MM.1S (cell line): ENCODE data around the gene TMEM132D.

ENCODE experiments used
- DNase-seq: peaks from one replicate; pipeline ENCODE4 v3.0.0-alpha.2; 2015
- H2AFZ ChIP-seq: fragments of 300-600 bp; sonication (generic); 2 replicates; pipeline ENCODE4 v1.6.0; 2016; ENCODE audit warnings: antibody characterized with exemption, low read length
- H3F3A ChIP-seq: fragments of 300-600 bp; sonication (generic); 2 replicates; pipeline ENCODE4 v1.6.1; 2016; ENCODE audit warnings: mild to moderate bottlenecking, antibody characterized with exemption, low read length, moderate library complexity, mixed read lengths; ENCODE audit not compliant: insufficient read depth
- H3K27ac ChIP-seq: fragments of 300-600 bp; sonication (generic); 2 replicates; pipeline ENCODE4 v1.5.1; 2016; ENCODE audit warnings: mild to moderate bottlenecking, low read length
- H3K27me3 ChIP-seq: fragments of 300-600 bp; sonication (generic); replicated peaks from 2 replicates; pipeline ENCODE4 v1.6.0; 2016; ENCODE audit warnings: low read length; ENCODE audit not compliant: insufficient read depth
- H3K36me3 ChIP-seq: fragments of 300-600 bp; sonication (generic); replicated peaks from 2 replicates; pipeline ENCODE4 v1.6.1; 2016; ENCODE audit warnings: mild to moderate bottlenecking, low read length, mixed read lengths; ENCODE audit not compliant: insufficient read depth
- H3K4me1 ChIP-seq: fragments of 300-600 bp; sonication (generic); 2 replicates; pipeline ENCODE4 v1.6.1; 2016; ENCODE audit warnings: low read length, mixed read lengths
- H3K4me2 ChIP-seq: fragments of 300-600 bp; sonication (generic); 2 replicates; pipeline ENCODE4 v1.6.0; 2016; ENCODE audit warnings: low read depth, low read length
- H3K4me3 ChIP-seq: fragments of 300-600 bp; sonication (generic); 2 replicates; pipeline ENCODE4 v1.5.1; 2016; ENCODE audit warnings: low read length, mixed read lengths
- H3K79me2 ChIP-seq: fragments of 300-600 bp; sonication (generic); 2 replicates; pipeline ENCODE4 v1.6.1; 2016; ENCODE audit warnings: mixed run types, low read length, mixed read lengths
- H3K9ac ChIP-seq: fragments of 300-600 bp; sonication (generic); 2 replicates; pipeline ENCODE4 v1.6.1; 2016; ENCODE audit warnings: low read length, mixed read lengths
- H3K9me2 ChIP-seq: fragments of 300-600 bp; sonication (generic); replicated peaks from 2 replicates; pipeline ENCODE4 v1.6.1; 2016; ENCODE audit warnings: mild to moderate bottlenecking, low read length, mixed read lengths; ENCODE audit not compliant: insufficient read depth
- H3K9me3 ChIP-seq: fragments of 300-600 bp; sonication (generic); replicated peaks from 2 replicates; pipeline ENCODE4 v1.6.1; 2016; ENCODE audit warnings: mild to moderate bottlenecking, low read length, mixed read lengths; ENCODE audit not compliant: insufficient read depth
- H4K20me1 ChIP-seq: fragments of 300-600 bp; sonication (generic); 2 replicates; pipeline ENCODE4 v1.6.1; 2016; ENCODE audit warnings: mild to moderate bottlenecking, low read length, moderate library complexity, mixed read lengths; ENCODE audit not compliant: insufficient read depth
- EZH2 ChIP-seq: fragments of 300-600 bp; sonication (generic); optimal IDR thresholded peaks from 2 replicates; pipeline ENCODE3; 2017; ENCODE audit warnings: low read depth, mild to moderate bottlenecking, antibody characterized with exemption, low read length, mixed read lengths
- EZH2phosphoT487 ChIP-seq: fragments of 300-600 bp; sonication (generic); IDR thresholded peaks from 2 replicates; pipeline ENCODE4 v1.6.1; 2018; ENCODE audit warnings: antibody characterized with exemption, low read length
- TF ChIP-seq, protein P1 (sequence below): fragments of 300-600 bp; sonication (generic); IDR thresholded peaks from 2 replicates; pipeline ENCODE4 v1.5.1; 2016; ENCODE audit warnings: antibody characterized with exemption, low read length, mixed read lengths

TMEM132D gene

DNA sequence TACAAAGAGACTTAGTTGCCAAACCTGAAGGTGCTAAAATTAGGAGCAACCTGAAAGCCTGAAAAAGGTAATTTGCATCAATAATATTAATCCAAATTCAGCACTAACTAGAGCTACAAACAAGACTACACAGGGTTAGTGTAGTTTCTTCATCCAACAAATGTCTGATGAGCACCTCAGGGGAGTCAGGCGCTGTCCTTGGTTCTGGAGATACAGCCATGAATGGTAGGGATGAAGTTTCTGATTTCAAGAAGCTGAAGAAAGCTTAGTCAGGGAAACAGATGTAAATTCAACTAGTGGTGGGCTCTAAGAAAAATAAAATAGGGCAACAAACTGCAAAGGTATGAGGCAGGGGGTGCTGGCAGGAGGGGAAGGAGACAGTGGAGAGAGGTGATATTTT, 784.3 kb downstream of the TMEM132D start:
- no peak for DNase-seq
- Histone ChIP-seq H3K9me3 (no peaks in the 10 kb centered on the region), H3K4me1 (no peaks in the 10 kb centered on the region), H3K4me2 (no peak overlapping the region), H3K9me2 (no peaks in the 10 kb centered on the region), H3K27me3 (no peaks in the 10 kb centered on the region), H3F3A (no peaks in the 10 kb centered on the region), H3K4me3 (no peak overlapping the region), H2AFZ (no peak overlapping the region), H4K20me1 (no peaks in the 10 kb centered on the region), H3K79me2 (no peaks in the 10 kb centered on the region), H3K9ac (no peak overlapping the region), H3K36me3 (no peaks in the 10 kb centered on the region), H3K27ac (no peak overlapping the region)
- TF ChIP-seq, protein P1, sequence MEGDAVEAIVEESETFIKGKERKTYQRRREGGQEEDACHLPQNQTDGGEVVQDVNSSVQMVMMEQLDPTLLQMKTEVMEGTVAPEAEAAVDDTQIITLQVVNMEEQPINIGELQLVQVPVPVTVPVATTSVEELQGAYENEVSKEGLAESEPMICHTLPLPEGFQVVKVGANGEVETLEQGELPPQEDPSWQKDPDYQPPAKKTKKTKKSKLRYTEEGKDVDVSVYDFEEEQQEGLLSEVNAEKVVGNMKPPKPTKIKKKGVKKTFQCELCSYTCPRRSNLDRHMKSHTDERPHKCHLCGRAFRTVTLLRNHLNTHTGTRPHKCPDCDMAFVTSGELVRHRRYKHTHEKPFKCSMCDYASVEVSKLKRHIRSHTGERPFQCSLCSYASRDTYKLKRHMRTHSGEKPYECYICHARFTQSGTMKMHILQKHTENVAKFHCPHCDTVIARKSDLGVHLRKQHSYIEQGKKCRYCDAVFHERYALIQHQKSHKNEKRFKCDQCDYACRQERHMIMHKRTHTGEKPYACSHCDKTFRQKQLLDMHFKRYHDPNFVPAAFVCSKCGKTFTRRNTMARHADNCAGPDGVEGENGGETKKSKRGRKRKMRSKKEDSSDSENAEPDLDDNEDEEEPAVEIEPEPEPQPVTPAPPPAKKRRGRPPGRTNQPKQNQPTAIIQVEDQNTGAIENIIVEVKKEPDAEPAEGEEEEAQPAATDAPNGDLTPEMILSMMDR = no peak
- TF ChIP-seq EZH2 (no peak), EZH2phosphoT487 (no peak)

DNA sequence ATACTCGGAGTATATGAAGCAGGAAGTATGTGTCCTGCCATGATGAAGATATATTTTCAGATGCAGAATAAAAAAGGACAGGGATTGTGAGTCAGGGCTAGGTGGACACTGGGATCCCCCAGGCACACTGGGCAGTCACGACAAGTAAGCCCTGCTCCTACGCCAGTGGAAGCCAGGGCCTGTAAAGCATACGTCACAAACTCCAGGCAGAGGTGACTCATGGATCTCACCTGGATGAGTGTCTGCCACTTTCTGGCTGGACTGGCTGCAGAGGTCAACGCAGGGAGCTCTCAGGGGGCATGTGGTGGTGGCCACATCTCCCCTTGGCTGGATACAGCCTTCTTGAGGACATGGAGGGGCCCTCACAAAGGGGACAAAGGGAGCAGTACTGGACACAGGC, 788.3 kb downstream of the TMEM132D start:
- Histone ChIP-seq H3K9ac (no peak overlapping the region), H3K27ac (no peak overlapping the region), H3K36me3 (no peaks in the 10 kb centered on the region), H3F3A (no peaks in the 10 kb centered on the region), H3K4me2 (no peak overlapping the region), H3K79me2 (no peaks in the 10 kb centered on the region), H4K20me1 (no peaks in the 10 kb centered on the region), H2AFZ (no peak overlapping the region), H3K4me1 (no peaks in the 10 kb centered on the region), H3K9me2 (no peaks in the 10 kb centered on the region), H3K27me3 (no peaks in the 10 kb centered on the region), H3K9me3 (no peaks in the 10 kb centered on the region), H3K4me3 (no peak overlapping the region)
- DNase-seq = no peak
- TF ChIP-seq EZH2 (no peak), EZH2phosphoT487 (no peak)
- TF ChIP-seq, protein P1 = no peak

DNA sequence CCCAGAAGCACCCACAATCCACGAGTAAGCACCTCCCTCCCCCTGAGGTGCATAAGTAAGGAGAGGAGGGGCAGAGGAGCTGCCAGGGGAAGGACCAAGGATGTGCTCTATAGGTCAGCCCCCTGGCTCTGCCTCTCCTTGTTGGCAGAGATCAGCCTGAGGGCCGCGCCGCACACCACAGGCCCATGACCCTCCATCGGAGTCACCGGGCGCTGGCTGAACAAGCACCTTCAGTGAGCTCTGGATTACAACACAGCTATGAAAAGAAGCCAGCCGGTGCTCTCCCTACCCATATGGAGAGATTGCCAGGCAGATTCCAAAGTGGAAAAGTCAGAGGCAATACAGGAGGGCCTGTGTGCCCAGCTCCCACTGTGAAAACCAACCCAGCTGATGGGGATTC, 793.2 kb downstream of the TMEM132D start:
- no peaks in the 10 kb centered on the region for H3K4me1 ChIP-seq
- no peak overlapping the region for H2AFZ ChIP-seq
- H3K9me2 ChIP-seq = no peaks in the 10 kb centered on the region
- no peak overlapping the region for H3K4me2 ChIP-seq
- H3F3A ChIP-seq = no peaks in the 10 kb centered on the region
- no peaks in the 10 kb centered on the region for H3K9me3 ChIP-seq
- TF ChIP-seq EZH2phosphoT487 = no peak
- no peak for TF ChIP-seq EZH2
- TF ChIP-seq, protein P1 = no peak
- H4K20me1 ChIP-seq = no peaks in the 10 kb centered on the region
- no peak overlapping the region for H3K9ac ChIP-seq
- DNase-seq = no peak
- no peak overlapping the region for H3K27ac ChIP-seq
- no peaks in the 10 kb centered on the region for H3K79me2 ChIP-seq
- no peak overlapping the region for H3K4me3 ChIP-seq
- no peaks in the 10 kb centered on the region for H3K36me3 ChIP-seq
- H3K27me3 ChIP-seq = no peaks in the 10 kb centered on the region
